GM08714 (cell line): Measurements from ENCODE around the gene RAB37.

Experiments used
- H3K4me3 ChIP-seq: fragments of 200-500 bp; sonication (Bioruptor generic); 2 replicates; pipeline ENCODE4 v1.5.1; 2014; ENCODE audit warnings: mild to moderate bottlenecking, low read length, inconsistent platforms
- ZNF274 ChIP-seq: IDR thresholded peaks from 2 replicates; pipeline ENCODE4 v1.6.1; 2012; ENCODE audit warnings: mild to moderate bottlenecking, low read depth, low read length

Gene RAB37

DNA sequence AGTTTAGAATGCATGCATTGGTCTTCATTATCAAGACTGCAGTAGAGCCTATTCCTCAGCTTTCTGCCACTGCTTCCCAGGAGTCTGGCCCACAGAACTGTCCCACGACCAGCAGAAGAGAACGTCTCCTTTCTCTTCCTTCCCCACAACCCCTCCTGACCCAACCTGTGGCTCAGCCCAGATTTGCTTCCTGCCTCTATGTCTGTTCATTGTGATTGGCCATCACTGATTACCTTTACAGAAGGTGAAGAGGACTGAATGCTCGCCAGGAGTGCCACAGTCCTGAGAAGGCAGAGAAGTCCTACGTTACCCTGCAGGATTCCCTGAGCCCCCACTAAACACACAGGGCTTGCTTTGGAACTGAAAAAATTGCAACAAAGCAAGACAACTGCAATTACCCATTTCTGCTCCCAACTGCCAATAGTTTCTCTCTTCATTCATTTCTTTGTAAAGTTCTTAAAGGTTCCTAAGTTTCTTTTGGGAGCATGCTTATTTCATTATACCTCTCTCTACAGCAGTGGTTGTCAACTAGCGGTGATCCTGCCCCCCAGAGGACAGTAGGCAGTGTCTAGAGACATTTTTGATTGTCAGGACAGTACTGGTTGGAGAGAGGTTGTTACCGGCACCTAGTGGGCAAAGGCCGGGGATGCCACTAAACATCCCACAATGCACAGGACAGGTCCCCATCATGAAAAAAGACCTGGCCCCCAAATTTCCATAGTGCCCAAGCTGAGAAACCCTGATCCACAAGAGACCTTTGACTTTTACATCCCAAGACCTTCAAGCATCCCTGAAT is 43.6 kb downstream of the RAB37 start:
- TF ChIP-seq ZNF274 = no peak
- H3K4me3 ChIP-seq = no peak overlapping the region

DNA sequence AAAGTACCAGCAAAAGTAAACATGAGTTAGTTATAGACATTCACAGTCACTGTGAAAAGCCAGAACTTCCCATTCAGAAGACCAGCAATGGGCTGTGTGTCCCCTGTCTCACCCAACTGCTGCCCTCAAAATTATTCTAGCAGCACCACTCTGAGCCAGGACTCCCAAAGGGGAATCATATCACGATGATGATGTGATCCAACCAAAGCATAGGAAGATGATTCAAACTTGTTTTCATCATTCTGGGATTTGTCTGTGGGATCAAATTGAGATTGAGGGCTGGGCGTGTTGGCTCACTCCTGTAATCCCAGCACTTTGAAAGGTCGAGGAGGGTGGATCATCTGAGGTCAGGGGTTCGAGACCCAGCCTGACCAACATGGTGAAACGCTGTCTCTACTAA is 45.5 kb downstream of the RAB37 start:
- TF ChIP-seq ZNF274 = no peak
- H3K4me3 ChIP-seq = no peak overlapping the region

DNA sequence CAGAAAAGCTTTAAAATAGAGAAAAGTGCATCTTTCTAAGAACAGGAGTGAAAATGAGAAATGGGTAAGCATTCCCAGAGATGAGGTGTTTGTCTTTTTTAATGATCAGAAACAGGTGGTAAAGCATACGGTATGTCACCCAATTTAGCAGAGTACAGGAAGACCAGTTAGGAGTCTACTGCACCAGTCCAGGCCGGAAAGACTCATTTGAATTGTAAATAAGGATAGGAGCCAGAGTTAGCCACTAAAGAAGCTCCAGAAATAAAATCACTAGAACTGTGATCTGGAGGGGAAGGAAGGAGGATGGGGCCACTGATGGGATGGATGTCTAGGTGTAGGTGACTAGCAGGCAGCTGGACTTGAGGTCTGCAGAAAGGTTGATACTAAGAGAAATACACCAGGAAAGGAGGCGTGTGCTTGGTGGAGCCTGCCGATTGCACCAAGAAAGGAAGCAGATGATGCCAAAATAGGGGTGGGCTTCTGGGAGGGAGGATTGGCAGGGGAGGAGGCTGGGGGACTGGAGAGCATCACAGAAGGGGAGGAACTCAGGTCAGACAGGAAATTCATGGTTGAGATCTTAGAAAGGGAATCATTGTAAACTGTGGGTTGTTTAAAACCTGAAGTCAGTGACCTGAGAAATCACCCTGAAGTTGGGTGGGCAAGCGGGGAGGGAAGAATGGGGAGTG is 47.2 kb downstream of the RAB37 start:
- H3K4me3 ChIP-seq = no peak overlapping the region
- no peak for TF ChIP-seq ZNF274

DNA sequence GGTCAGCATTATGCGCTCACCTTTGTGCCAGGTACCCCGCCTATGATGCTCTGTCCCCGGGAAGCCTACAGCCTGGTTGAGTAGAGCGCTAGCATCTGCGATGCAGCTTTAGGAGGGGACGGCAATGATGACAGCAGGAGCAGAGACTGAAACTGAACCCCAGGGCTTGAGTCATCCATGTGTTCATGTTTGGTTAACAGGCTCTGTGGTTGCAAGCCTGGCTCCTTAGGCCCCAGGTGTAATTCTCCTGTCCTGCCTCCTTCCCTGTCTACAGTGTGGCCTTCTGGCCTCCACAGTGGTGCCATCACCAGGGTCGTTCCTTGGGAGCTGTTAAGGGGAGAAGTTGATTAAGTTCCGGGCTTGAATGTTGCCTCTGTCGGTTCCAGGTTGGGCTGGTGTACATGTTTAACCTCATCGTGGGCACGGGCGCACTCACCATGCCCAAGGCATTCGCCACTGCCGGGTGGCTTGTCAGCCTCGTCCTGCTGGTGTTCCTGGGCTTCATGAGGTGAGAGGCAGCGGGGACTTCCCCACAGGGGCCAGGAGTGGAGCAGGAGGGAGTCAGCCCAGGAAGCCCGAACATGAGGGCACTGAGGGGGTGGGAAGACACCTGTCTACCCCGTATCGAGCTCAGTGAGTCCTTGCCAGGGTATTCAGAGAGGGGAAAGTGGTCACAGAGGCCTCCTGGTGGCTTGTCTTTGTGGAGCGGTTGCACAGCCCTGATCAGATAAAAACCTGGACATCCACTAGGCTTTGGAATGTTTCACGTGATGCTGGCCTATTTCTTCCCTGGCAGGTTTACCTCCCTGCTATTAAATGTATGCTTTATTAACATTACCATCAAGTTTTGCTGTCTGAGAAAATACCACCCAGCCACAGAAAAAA is 48.3 kb downstream of the RAB37 start:
- no peak overlapping the region for H3K4me3 ChIP-seq
- no peak for TF ChIP-seq ZNF274

DNA sequence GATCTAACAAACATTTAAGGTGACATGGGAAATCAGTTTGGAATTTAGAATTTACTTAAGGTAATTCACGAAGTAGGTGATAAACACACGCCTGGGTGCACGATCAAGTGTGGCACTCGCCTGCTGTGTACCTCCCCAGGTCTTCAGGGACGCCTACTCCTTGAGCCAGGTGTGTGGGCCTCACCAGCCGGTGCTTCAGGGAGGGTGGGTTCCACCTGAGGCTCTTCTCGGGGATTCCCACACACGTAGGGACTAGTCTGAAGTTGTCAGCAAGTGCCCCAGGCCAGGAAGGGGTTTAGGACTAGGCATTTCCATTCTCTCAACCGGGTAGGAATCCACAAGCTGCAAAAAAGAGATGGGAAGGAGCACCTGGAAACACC is 48.9 kb downstream of the RAB37 start:
- no peak for TF ChIP-seq ZNF274
- no peak overlapping the region for H3K4me3 ChIP-seq

DNA sequence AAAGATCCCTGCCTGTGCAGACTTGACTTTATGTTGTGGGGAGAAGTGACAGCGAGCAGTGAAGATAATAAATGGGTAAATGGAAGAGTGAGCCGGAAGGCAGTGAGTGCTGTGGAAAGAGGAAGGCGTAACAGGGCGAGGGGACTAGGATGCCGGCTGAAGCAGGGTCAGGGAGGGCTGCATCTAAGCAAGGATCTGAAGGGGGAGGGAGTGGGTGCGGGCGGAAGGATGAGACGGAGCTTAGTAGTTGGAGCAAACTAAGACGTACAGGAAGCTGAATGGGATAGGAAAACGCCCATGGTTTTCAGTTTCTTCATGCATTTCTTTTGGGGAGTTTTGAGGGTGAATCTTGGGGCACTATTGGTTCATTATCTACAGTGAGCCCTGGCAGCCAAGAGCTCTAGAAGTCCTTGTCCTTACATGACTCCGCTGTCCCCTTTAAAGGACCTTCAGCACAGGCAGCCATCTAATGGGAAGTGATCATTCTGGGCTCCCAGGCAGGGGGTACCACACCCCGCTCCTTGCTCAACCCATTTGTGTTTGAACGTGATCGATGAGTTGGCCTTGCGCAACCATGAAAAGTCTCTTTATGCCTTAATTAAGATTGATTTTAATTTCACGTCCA is 49.5 kb downstream of the RAB37 start:
- TF ChIP-seq ZNF274 = no peak
- H3K4me3 ChIP-seq = no peak overlapping the region

DNA sequence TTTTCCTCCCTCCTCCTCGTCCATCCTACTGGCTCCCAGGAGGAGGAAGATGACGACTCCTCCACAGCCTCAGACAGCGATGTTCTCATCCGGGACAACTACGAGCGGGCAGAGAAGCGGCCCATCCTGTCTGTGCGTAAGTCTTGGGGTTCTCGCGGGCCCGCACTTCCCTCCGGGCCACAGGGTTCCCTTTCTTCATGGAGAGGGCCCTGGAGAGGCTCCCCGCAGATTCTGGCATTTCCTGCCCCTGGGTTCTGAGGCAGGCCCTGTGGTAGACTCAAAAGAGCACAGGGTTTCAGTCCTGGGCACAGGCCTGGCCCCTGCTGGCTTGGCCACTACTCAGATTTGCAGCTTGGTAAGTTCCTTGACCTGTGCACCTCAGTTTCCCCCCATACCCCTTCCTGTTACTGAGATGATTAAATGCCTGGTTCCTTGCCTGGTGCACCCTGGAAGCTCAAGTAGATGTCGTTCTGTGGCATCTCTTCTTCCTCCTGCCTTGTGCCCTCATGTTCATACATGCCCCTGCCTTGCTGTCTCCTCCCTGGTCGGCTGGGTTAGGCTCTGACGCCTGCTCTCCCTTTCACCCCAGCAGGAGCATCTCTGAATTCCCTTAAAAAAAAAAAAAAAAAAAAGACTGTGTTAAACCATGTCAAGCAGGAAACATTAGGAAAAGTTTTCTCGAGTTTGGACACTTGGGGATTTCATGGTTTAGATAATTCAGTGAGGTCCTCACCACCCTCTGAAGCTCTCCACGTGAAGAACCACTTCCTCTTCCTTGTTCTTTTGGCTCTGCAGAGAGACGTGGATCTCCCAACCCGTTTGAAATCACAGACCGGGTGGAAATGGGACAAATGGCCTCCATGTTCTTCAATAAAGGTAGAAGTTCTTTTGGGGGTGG is 53.4 kb downstream of the RAB37 start:
- TF ChIP-seq ZNF274 = no peak
- no peak overlapping the region for H3K4me3 ChIP-seq

DNA sequence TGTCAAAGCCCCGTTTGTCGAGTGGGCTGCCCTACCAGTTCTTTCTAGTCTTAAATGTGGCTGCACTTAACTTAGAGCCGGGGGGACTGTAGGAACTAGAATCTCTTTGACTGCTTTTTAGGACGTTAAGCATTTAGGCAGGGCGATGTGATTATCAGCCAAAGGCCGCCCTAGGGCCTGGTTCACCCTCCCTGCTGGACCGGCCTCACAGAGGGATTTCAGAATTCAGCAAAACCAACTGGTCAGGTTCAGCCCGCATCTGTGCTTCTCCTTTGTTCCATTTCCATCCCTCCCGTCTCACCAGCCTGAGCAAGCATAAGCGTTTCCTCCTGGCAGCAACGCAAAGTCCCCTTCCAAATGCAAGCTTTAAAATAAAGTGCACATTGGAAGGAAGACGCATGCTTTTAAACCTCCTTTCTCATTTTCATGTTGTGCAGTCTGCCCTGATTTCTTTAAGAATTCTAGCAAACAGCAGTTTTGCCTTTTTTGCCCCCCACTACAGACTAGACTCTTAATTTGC is 55.6 kb downstream of the RAB37 start:
- no peak overlapping the region for H3K4me3 ChIP-seq
- no peak for TF ChIP-seq ZNF274

DNA sequence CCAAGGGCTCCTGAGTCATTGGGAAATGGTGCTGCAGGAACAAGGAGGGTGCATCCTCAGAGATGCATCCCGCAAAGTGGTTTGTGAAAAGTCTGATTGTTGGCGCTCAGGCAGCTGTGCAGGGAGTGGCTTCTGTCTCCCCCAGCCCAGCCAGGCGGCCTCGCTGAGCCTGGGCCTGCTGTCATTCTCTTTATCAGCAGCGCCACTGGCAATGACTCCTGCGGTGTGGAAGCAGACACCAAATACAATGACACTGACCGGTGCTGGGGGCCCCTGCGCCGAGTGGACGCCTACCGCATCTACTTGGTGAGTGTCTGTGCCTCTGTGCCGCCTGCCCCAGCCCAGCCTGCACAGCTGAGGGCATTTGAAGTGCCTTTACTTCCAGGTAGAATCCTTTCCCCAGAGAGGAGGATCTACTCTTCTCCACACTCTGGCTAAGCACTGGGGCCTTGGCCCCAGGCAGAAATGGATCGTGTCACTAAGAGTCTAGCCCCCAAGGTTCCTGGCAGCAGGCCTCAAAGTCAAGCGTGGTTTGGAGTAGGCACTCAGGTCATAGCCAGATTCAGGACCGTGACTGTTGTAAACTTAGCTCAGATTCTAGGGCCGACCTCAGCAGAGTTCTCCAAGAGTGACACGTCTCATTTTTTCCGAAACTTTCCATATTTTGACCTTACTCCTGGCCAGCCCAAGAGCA is 58.4 kb downstream of the RAB37 start:
- no peak overlapping the region for H3K4me3 ChIP-seq
- no peak for TF ChIP-seq ZNF274

DNA sequence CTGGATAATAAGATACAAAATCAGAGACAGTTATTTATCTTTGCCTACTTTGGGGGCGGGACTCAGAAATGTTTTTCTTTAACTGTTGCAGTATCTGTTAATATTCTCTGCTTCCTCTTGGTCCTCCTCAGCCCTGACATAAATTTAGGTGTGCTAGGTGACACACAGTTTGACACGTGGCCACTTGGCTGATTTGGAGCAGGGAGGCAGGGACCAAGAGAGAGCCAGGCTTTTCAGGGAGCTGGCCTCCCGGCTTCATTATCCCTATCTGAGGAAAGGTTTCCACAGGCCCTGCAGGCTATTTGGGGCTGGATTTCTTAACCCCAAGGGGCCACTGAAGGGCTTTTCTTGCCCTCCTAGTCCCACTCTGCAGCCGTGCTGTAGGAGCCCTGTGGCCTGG is 59.2 kb downstream of the RAB37 start:
- H3K4me3 ChIP-seq = no peak overlapping the region
- TF ChIP-seq ZNF274 = no peak

DNA sequence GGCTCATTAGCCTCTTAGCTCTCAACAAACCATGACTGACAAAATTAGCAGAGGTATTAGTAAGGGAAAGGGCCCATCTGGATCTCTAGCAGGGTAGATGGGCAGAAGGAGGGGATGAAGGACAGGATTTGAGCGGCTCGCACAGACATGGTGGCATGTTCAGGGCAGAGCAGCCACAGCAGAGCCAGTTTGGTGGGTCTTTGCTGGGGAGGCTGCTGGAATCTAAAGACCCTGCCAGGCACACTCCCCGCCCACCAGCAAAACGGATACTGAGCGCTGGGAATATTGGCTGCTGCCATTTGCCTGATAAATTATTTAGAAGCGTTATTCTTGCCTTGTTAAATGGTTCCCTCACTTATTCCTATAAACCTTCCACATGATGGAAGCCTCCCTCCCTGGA is 59.8 kb downstream of the RAB37 start:
- no peak for TF ChIP-seq ZNF274
- H3K4me3 ChIP-seq = no peak overlapping the region
